ENCODE data around the gene FSTL4. TPM values are rescaled to one million over a fixed set of nuclear protein-coding genes. Genes with fewer than 3 reads are reported as not detected.

FSTL4 gene
- total RNA-seq, 1 donor from 2014 or later, result 0.67 TPM

DNA sequence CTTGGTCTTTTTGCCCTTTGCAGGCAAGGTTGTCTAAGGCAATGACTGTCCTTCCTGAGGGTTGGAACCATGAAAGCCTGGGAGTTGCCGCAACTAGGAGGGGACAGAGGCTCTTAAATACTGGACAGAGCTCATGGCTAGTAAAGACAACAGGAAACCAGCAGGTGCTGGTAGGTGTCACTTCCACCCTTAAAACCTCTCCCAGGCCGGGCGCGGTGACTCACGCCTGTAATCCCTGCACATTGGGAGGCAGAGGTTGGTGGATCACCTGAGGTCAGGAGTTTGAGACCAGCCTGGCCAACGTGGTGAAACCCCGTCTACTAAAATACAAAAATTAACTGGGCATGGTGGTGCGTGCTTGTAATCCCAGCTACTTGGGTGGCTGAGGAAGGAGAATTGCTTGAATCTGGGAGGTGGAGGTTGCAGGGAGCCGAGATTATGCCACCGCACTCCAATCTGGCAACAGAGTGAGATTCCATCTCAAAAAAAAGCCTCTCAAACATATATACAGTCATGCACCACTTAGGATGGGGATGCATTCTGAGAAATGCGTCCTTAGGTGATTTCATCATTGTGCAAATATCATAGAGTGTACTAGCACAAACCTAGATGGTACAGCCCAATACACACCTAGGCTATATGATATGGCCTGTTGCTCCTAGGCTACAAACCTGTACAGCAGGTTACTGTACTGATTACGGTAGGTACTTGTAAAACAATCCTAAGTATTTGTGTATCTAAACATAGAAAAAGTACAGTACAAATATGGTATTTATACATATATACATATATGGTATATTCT lies 457.9 kb downstream of the FSTL4 start:
- H3K27ac ChIP-seq, result no peak overlapping the region
- ATAC-seq, result no peak
- H3K27me3 ChIP-seq, result no peaks in the 10 kb centered on the region
- TF ChIP-seq, protein P1, sequence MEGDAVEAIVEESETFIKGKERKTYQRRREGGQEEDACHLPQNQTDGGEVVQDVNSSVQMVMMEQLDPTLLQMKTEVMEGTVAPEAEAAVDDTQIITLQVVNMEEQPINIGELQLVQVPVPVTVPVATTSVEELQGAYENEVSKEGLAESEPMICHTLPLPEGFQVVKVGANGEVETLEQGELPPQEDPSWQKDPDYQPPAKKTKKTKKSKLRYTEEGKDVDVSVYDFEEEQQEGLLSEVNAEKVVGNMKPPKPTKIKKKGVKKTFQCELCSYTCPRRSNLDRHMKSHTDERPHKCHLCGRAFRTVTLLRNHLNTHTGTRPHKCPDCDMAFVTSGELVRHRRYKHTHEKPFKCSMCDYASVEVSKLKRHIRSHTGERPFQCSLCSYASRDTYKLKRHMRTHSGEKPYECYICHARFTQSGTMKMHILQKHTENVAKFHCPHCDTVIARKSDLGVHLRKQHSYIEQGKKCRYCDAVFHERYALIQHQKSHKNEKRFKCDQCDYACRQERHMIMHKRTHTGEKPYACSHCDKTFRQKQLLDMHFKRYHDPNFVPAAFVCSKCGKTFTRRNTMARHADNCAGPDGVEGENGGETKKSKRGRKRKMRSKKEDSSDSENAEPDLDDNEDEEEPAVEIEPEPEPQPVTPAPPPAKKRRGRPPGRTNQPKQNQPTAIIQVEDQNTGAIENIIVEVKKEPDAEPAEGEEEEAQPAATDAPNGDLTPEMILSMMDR (IDR thresholded peaks at IDR 0.05), result no peak
- no peaks in the 10 kb centered on the region for H3K36me3 ChIP-seq
- H3K4me3 ChIP-seq, result no peak overlapping the region
- no peaks in the 10 kb centered on the region for H3K9me3 ChIP-seq
- intact Hi-C loops (cut with DNase I), result no loop called here
- no peaks in the 10 kb centered on the region for H3K4me1 ChIP-seq
- no peak for DNase-seq

DNA sequence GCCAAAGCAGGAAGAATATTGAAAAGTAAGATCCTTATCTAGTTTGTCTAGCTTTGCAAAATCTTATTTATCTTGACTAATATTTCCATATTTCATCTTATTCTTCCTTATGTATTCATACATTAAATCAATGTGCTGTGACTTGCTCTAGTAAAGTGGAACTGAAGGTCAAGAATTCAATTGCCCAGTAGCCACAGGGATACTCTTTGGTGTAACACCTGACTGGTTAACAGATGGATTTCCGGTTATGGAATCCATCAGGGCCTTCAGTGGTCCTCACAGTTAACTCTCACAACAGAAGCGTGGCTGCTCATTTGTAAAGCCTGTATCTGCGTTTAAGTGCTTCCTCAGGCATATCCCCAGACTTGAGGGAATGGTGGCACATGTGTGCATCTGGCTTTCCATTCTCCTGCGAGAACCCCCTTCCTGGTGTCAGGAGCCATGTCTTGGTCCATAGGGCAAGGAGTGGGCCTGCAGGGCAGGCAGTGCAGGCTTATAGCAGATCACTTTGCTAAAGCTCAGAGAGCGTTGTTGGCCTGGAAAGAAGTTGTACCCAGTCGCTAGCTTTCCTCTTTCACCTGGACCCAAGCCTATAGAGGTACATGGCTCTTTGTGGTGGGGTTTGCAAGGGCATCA lies 461.3 kb downstream of the FSTL4 start:
- DNase-seq (no peak), ATAC-seq (no peak)
- no peak overlapping the region for H3K4me3 ChIP-seq
- TF ChIP-seq, protein P1 (IDR thresholded peaks at IDR 0.05), result no peak
- H3K9me3 ChIP-seq, result no peaks in the 10 kb centered on the region
- intact Hi-C loops (cut with DNase I), result no loop called here
- H3K4me1 ChIP-seq, result no peaks in the 10 kb centered on the region
- H3K27me3 ChIP-seq, result no peaks in the 10 kb centered on the region
- H3K27ac ChIP-seq, result no peak overlapping the region
- no peaks in the 10 kb centered on the region for H3K36me3 ChIP-seq

DNA sequence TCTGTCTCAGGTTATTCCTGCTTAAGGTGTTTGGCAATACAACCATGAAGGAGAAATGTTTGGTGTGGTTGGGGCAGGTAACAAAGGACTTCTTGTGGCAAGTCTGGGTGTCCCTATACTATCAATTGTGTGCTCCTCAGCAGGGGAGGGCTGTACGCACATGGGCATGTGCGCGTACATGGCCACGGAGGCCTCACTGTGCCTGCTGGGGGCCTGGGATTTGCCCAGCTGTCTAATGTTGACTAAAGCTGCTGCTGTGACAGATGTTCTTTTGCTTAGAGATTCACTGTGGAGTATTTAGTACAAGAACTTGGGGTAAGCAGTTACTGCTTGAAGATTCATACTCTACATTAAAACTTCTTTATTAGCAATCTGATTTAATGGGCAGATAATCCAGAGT lies 463.0 kb downstream of the FSTL4 start:
- no peaks in the 10 kb centered on the region for H3K9me3 ChIP-seq
- H3K27ac ChIP-seq, result no peak overlapping the region
- intact Hi-C loops (cut with DNase I), result no loop called here
- H3K4me3 ChIP-seq, result no peak overlapping the region
- H3K4me1 ChIP-seq, result no peaks in the 10 kb centered on the region
- H3K27me3 ChIP-seq, result no peaks in the 10 kb centered on the region
- no peak for ATAC-seq
- no peaks in the 10 kb centered on the region for H3K36me3 ChIP-seq
- DNase-seq, result no peak
- TF ChIP-seq, protein P1 (IDR thresholded peaks at IDR 0.05), result no peak

DNA sequence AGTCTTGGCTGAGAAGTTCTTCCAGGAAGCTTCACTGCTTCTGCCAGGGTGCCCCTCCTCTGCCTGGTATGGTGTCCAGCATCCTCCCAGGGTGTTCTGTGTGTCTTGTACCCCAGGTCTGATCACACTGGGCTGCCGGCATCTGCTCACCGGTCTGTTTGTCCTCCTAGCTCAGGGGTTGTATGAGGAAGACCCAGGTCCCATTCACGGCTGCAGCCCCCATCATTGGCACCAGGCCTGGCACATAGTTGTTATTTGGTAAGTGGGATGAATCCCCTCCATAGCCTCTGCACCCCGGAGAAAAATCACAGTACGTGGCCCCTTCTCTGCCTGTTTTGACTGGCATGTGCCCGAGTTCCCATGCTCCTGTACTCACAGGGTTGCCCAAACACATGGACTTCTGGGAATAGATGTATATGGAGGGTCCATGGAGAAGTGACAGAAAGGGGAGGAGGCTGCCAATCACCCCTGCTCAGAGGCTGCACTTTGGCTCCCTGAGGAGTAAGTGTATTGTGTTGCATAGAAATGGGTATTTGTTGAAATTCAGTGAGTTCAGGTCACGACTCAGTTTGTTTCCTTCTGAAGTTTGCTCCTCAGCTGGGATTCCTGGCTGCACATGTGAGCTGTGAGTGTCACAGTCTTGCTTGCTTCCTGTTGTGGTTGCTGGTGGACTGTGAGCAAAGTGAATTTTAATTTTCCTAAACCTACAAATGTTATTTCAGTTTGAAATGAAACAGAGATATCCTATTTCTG lies 464.4 kb downstream of the FSTL4 start:
- Histone ChIP-seq H3K27ac (no peak overlapping the region), H3K27me3 (no peaks in the 10 kb centered on the region), H3K4me3 (no peak overlapping the region), H3K4me1 (no peaks in the 10 kb centered on the region), H3K36me3 (no peaks in the 10 kb centered on the region), H3K9me3 (no peaks in the 10 kb centered on the region)
- DNase-seq (no peak), ATAC-seq (no peak)
- intact Hi-C loops (cut with DNase I), result no loop called here
- TF ChIP-seq, protein P1 (IDR thresholded peaks at IDR 0.05), result no peak

DNA sequence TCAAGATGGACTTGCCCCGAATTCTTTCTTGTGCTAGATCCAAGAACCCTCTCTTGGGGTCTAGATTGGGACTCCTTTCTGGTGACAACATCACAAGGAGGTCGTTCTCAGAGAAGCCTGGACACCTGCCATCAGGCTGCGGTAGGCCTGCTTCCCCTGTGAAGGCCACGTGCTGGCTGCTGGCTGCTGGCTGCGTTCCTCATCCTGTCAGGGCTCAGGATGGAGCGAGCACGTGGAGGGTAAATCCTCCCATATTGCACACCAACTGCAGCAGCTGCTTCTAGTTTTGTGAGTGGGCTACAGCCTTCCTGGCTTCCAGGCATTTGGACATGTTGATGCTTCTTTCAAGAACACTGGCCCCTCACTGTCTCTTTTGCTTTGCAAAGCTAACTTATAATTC lies 464.9 kb downstream of the FSTL4 start:
- Histone ChIP-seq H3K27me3 (no peaks in the 10 kb centered on the region), H3K4me3 (no peak overlapping the region), H3K36me3 (no peaks in the 10 kb centered on the region), H3K27ac (no peak overlapping the region), H3K9me3 (no peaks in the 10 kb centered on the region), H3K4me1 (no peaks in the 10 kb centered on the region)
- intact Hi-C loops (cut with DNase I), result no loop called here
- no peak for DNase-seq
- ATAC-seq, result peak; percentile 13
- TF ChIP-seq, protein P1 (IDR thresholded peaks at IDR 0.05), result no peak

Small RNA genes lying within 50 kb of the gene (microRNA-seq; reads per million reads assigned to microRNA genes)
- not detected for gene MIR1289-2 (ENCODE audit: borderline microRNAs expressed)
